ENCODE results near the gene RBM38.
"Not testable (repeated sequence)": the region's sequence is repeated elsewhere in the genome, so short reads cannot be mapped to it uniquely, and the experiment has no call there.

RBM38 gene

GRCh38 chr20:57390604-57391438 lies at the start of gene RBM38:
Gene RBM38, plus strand, starts transcription at chr20:57391396. Its CDS starts 186 bp downstream, at chr20:57391582.
- peak; percentile 67 for DNase-seq (ENCODE audit: low spot score)

DNA sequence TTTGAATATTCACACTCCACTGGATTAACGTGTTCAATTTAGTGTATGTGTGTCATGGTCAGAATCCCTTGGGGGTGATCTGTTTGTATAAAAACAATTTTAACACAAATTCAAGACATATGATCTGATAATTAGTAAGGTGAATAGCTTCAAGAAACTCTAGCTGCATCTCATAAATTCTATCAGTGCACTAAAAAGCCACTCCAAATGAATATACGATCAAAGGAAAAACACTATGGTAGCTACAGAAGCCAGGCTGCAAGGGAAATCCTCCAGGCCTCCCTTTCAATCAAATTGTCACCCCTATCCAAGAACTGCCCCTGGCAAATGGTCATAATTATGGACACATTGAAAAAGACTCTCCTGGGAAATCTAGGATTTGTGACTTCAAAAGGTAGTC lies 49.5 kb upstream of the RBM38 start:
- no peak for DNase-seq (ENCODE audit: low spot score)

DNA sequence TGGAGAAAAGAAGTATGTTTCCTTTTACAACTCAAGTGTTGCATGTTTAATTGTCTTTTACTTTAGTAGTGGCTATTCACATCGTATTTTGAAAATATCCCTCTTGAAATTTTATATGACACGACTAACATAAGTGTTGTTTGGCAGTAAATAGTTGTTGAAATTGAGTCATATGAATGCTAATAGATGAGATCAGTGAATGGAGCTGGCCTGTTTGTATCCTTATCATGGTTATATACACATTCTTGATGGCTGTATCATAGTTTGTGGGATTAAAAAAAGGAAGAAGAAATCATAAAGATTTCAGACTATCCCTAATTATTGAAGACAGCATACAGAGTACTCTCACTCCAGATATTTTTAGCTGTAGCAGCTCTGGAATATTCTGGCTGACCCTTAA lies 48.4 kb upstream of the RBM38 start:
- DNase-seq (ENCODE audit: low spot score) = no peak

DNA sequence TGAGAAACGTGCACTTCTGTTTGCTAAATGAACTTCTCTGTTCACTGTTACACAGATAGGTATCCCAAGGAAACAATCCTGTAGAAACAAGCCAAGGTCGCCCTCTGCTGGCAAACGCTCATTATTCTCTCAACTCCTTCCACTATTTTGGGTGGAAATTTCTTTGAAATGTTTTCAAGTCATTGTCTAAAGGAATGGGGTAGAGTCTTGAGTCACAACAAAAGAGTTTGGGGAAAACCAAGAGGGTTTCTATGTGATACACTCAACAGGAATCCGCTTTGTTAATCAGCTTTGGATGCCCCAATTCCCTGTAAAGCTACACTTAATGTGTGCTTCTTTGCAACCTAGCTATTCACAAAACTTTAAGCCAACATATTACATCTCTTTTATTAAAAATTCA lies 44.7 kb upstream of the RBM38 start:
- DNase-seq (ENCODE audit: low spot score) = peak; percentile 67

- no peak for DNase-seq (ENCODE audit: low spot score)
Observed at GRCh38 chr20:57347393-57347792, 43.8 kb upstream of the RBM38 start.

- not testable (repeated sequence) for DNase-seq (ENCODE audit: low spot score)
Observed at GRCh38 chr20:57348200-57348921, 42.8 kb upstream of the RBM38 start.

DNA sequence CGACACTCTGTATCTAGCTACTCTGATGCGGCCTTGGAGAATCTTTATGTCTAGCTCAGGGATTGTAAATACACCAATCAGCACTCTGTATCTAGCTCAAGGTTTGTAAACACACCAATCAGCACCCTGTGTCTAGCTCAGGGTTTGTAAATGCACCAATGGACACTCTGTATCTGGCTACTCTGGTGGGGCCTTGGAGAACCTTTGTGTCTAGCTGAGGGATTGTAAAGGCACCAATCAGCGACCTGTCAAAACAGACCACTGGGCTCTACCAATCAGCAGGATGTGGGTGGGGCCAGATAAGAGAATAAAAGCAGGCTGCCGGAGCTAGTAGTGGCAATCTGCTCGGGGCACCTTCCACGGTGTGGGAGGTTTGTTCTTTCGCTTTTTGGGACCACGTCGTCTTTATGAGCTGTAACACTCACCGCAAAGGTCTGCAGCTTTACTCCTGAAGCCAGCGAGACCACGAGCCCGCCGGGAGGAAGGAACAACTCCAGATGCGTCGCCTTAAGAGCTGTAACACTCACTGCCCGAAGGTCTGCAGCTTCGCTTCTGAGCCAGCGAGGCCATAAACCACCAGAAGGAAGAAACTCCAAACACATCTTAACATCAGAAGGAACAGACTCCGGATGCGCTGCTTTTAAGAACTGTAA lies 42.1 kb upstream of the RBM38 start:
- DNase-seq (ENCODE audit: low spot score) = peak; percentile 3

DNA sequence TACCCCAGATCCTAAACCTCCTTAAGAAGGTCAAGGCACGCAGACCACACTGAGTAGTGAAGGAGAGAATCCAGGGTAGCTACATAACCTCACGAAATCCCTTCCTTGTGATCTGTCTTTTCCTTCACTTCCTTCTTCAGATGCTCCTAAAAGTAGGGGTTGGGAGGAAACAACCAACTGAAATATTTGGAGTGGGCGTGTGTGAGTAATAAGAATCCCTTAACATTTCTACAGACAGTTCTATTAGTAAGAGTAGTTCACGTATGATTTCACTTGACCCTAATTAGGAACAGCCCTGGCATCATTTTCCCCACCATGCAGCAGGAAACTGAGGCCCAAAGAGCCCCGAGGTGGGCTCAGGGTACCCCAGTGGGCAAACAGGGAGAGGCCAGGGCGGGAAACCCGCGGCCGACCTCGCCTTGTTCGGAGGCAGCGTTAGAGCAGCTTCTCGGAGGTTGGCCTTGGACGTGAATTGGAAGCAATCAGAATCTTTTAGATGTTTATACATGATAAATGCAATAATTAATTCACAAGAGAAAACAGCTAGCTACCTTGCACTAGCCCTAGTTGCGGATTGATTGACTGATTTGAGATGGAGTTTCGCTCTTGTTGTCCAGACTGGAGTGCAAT lies 41.0 kb upstream of the RBM38 start:
- no peak for DNase-seq (ENCODE audit: low spot score)

DNA sequence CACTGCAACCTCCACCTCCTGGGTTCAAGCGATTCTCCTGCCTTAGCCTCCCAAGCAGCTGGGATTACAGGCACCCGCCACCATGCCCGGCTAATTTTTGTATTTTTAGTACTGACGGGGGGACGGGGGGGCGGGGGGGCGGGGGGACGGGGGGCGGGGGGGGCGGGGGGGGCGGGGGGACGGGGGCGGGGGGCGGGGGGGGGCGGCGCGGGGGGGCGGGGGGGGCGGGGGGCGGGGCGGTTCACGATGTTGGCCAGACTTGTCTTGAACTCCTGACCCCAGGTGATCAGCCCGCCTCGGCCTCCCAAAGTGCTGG lies 40.5 kb upstream of the RBM38 start:
- DNase-seq (ENCODE audit: low spot score) = not testable (repeated sequence)

DNA sequence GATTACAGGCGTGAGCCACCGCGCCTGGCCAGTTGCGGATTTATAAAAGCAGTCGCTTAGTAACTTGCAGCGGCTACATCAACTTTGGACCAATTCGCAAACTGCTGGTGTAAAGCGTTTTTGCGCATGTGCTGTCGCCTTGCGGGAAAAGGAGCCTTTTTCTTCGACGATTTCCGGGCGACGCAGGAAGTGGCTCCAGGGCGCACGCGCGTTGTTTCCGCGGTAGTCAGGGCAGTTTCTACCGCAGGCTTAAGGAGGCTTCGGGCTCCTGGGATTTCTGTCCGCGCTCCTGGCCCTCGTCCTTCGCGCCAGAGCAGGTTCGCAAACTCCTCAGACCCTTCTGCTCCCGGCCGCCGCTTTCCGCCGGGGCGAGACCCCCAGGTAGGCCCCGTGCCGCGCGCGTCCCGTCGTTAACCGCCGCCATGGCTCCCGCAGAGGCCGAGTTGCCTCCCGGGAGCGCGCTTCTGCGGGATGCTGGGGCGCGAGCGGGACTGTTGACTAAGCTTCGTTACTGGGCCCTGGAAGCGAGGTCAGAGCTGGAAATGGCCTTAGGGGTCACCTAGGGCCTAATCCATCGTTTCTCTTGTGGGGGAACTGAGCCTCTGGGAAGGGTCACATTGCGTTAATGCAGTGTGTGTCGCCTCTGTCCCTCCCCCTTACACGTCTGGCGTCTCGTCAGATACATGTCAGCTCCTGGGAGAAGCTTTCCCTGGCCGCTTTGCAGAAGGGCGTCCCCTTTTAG lies 40.0 kb upstream of the RBM38 start, which contains the start of gene RAE1:
TSS of gene RAE1 (plus strand) at position 214 of the 742 bp plus-strand sequence. CDS start 2,784 bp downstream, outside the sequence.
- peak; percentile 90 for DNase-seq (ENCODE audit: low spot score)

DNA sequence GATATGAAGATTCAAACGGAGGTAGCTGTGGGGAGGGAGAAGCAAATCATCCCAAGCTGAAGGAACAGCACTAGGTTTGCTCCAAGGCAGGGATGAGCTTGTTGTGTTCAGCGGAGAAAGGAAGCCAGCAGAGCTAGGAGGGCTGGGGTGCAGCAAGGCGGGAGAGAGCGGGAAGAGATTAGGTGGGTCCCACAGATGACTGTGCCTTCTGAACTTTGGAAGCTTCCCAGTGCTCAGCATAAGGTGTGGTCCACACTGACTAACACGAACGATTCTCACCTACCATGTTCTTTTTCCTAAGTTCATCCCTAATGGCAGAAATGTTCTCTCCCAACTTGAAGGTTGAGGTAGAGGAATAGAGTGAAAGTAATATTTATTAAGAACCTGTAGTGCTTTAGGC lies 38.9 kb upstream of the RBM38 start:
- no peak for DNase-seq (ENCODE audit: low spot score)

DNA sequence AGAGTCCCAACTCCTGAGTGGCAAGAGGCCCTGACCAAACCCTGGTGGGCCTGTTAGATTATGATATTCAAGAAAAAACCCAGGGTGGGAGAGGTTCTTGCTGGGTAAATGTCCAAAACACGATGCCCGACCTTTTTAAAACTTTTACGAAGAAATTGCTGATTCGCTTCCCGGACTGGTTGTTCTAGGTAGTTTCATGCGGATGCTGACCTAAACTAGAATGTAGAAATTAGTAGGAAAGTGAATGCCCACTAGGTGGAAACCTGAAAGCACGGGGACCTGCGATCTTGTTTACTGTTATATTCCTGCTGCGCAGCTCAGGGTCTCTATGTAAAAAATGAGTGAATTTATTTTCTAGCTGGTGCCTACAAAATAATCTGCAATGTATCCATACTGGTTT lies 37.8 kb upstream of the RBM38 start:
- DNase-seq (ENCODE audit: low spot score) = no peak

DNA sequence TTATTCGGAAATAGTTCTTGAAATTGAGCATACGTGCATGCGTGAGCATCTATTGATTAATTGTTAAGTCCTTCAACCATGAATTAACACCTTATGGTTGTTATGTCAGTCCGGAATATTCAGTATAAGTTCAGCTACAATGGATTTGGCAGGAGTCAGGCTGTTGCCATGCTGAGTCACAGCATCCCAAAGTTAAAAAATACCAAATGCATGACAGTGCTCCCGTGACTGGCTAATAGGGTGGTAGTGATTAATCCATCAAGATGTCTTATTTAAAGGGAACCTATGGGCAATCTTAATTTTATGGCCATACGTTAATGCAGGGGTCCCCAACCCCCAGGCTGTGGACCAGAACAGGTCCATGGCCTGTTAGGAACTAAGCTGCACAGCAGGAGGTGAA lies 29.7 kb upstream of the RBM38 start:
- DNase-seq (ENCODE audit: low spot score) = no peak

- DNase-seq (ENCODE audit: low spot score) = no peak
Observed at GRCh38 chr20:57364451-57364850, 26.7 kb upstream of the RBM38 start.

- DNase-seq (ENCODE audit: low spot score) = no peak
Observed at GRCh38 chr20:57369596-57369995, 21.6 kb upstream of the RBM38 start.

DNA sequence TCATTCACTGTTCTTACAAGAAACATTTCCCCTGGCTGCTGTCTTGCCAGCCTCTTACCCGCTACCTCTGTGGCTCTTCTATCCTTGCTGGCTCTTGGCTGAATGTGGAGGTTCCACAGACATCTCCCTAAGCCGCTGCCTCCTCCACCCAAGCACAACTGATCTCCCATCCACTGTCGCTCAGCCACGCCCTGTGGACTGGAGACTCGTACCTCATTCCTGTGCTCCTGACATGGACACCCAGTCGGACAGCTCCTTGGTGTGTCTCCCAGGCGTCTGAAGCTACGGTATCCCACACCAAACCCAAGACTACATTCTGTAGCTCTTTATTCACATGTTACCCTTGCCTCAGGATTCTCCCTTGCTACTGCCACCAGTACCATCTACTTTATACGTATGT lies 20.9 kb upstream of the RBM38 start:
- no peak for DNase-seq (ENCODE audit: low spot score)

DNA sequence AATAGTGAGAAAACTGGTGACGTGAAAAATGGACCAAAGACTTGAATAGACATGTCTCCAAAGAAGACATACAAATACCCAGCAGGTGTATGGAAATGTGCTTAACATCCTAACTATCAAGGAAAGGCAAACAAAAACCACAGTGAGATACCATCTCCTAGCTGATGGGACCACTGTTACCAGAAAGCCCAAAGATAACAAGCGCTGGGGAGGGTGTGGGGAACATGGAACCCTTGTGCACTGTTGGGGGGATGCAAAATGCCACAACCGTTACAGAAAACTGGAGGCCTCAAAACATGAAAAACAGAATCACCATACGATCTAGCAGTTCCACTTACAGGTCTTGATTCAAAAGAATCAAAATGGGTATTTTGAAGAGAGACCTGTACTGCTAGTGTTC lies 19.8 kb upstream of the RBM38 start:
- DNase-seq (ENCODE audit: low spot score) = no peak

DNA sequence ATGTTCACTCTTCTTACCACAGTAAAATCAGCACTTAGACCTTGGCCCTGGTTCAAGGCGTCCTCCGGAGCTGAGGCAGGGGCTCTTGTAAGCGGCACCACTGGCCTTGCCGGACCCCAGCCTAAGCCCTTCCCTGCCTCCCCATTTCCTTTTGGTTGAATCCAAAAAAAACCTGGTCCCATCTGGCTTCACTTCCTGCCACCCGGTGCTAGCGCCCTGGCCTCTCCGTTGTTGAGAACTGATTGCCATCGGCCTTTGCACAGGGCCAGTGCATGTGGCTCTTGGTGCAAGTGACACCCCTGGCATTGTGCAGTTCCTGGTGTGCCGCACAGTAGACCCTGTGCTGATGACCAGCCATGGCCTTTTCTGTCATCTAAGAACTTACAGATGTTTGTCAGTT lies 19.0 kb upstream of the RBM38 start:
- DNase-seq (ENCODE audit: low spot score) = no peak

- no peak for DNase-seq (ENCODE audit: low spot score)
Observed at GRCh38 chr20:57372581-57373350, 18.4 kb upstream of the RBM38 start.

DNA sequence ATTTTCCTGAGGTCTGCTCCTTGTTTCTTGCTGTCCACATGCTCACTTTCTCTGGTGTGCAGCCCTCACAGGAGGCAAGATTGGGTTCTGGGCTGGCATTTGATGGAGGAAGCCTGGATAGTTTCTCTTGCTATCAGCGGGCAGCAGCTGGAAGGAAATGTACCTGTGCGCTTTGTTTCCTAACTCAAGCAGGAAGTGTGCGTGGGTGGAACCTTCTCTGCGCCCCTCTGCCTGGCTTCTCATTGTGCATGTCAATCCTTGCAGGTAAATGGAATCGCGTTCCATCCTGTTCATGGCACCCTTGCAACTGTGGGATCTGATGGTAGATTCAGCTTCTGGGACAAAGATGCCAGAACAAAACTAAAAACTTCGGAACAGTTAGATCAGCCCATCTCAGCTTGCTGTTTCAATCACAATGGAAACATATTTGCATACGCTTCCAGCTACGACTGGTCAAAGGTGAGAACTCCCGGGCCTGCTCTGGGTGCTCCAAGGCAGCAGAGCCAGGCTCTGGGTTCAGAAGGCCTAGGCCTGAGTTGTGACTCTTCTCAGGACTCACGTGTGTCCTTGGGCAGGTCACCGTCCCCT lies 16.8 kb upstream of the RBM38 start:
- DNase-seq (ENCODE audit: low spot score) = no peak
